Glutamatergic neuron (in vitro differentiated cells): ENCODE results near the gene MAML1. TPM values are rescaled to one million over a fixed set of nuclear protein-coding genes. Genes with fewer than 3 reads are reported as not detected.
A peak's percentile ranks its signal among the peaks of the same experiment; 100 is the strongest.

Experiments
- DNase-seq: peaks from one replicate; pipeline ENCODE4 v3.0.0; 2022
- H3K27ac Mint-ChIP-seq: one replicate; pipeline ENCODE4 v1.8.0; 2020; ENCODE audit warnings: mild to moderate bottlenecking, mixed read lengths, inconsistent platforms; ENCODE audit not compliant: unreplicated experiment
- H3K27me3 Mint-ChIP-seq: one replicate; pipeline ENCODE4 v1.8.0; 2020; ENCODE audit warnings: mild to moderate bottlenecking, moderate library complexity, mixed read lengths, inconsistent platforms; ENCODE audit not compliant: unreplicated experiment
- H3K36me3 Mint-ChIP-seq: one replicate; pipeline ENCODE4 v1.8.0; 2020; ENCODE audit warnings: mild to moderate bottlenecking, mixed read lengths, inconsistent platforms; ENCODE audit not compliant: unreplicated experiment
- H3K4me1 Mint-ChIP-seq: one replicate; pipeline ENCODE4 v1.8.0; 2020; ENCODE audit warnings: mild to moderate bottlenecking, low read depth, mixed read lengths, inconsistent platforms; ENCODE audit not compliant: unreplicated experiment
- H3K4me3 Mint-ChIP-seq: one replicate; pipeline ENCODE4 v1.8.0; 2020; ENCODE audit warnings: mild to moderate bottlenecking, mixed read lengths, inconsistent platforms; ENCODE audit not compliant: unreplicated experiment
- H3K9me3 Mint-ChIP-seq: one replicate; pipeline ENCODE4 v1.8.0; 2020; ENCODE audit warnings: mild to moderate bottlenecking, moderate library complexity, mixed read lengths, inconsistent platforms; ENCODE audit not compliant: unreplicated experiment
- CTCF ChIP-seq: fragments of 200-600 bp; sonication (generic); IDR thresholded peaks from one replicate; pipeline ENCODE4 v1.5.0; 2021; ENCODE audit not compliant: partially characterized antibody, unreplicated experiment
- total RNA-seq: library from RNA; stranded (reverse); fragmentation: NEBNext Ultra II Directional; extraction: Animal tissue kit (Norgen Biotek cat#: 25700); gene quantifications from one replicate; pipeline ENCODE4 v1.2.1, GENCODE V29; 2021; ENCODE audit not compliant: unreplicated experiment

The MAML1 gene
- total RNA-seq, 1 donor from 2014 or later, result 30.0 TPM

GRCh38 chr5:179766021-179766725 is 33.6 kb downstream of the MAML1 start:
- no peak for TF ChIP-seq CTCF
- H3K9me3 Mint-ChIP-seq, result no peaks in the 10 kb centered on the region

GRCh38 chr5:179766726-179767455 is 34.3 kb downstream of the MAML1 start:
- Mint-ChIP-seq H3K27ac (peak overlapping the region; percentile 94), H3K4me3 (peak overlapping the region; percentile 64), H3K36me3 (no peaks in the 10 kb centered on the region), H3K9me3 (no peaks in the 10 kb centered on the region), H3K27me3 (no peaks in the 10 kb centered on the region), H3K4me1 (peaks cover 47% of the 10 kb centered on the region)
- TF ChIP-seq CTCF, result no peak
- no peak for DNase-seq

More at GRCh38 chr5:179766021-179766725, 33.6 kb downstream of the MAML1 start:
- Mint-ChIP-seq H3K36me3 (no peaks in the 10 kb centered on the region), H3K4me3 (peak overlapping the region; percentile 59), H3K4me1 (peaks cover 51% of the 10 kb centered on the region), H3K27me3 (no peaks in the 10 kb centered on the region), H3K27ac (peak overlapping the region; percentile 94)
- no peak for DNase-seq

GRCh38 chr5:179767496-179768100 is 35.0 kb downstream of the MAML1 start:
- no peaks in the 10 kb centered on the region for H3K36me3 Mint-ChIP-seq
- H3K27ac Mint-ChIP-seq, result peak overlapping the region; percentile 15

GRCh38 chr5:179768326-179769085 is 35.9 kb downstream of the MAML1 start:
- peaks cover 37% of the 10 kb centered on the region for H3K4me1 Mint-ChIP-seq
- no peak for DNase-seq
- H3K36me3 Mint-ChIP-seq, result peaks cover 5% of the 10 kb centered on the region
- H3K4me3 Mint-ChIP-seq, result no peak overlapping the region
- H3K9me3 Mint-ChIP-seq, result peaks cover 2% of the 10 kb centered on the region
- TF ChIP-seq CTCF, result no peak
- H3K27me3 Mint-ChIP-seq, result peaks cover 2% of the 10 kb centered on the region
- H3K27ac Mint-ChIP-seq, result peak overlapping the region; percentile 62

More at GRCh38 chr5:179767496-179768100, 35.0 kb downstream of the MAML1 start:
- no peak for TF ChIP-seq CTCF
- Mint-ChIP-seq H3K27me3 (no peaks in the 10 kb centered on the region), H3K4me1 (peaks cover 45% of the 10 kb centered on the region), H3K4me3 (peak overlapping the region; percentile 49), H3K9me3 (no peaks in the 10 kb centered on the region)
- DNase-seq, result no peak
